ENCODE data around the gene GLB1L.

GRCh38 chr2:219271021-219271420 is 25.8 kb upstream of the GLB1L start:
- TF ChIP-seq CTCF (IDR thresholded peaks at IDR 0.05), result no peak
- no peak for TF ChIP-seq POLR2A (IDR thresholded peaks at IDR 0.05)

Data from testis (tissue), 2 donors.